PFSK-1 (cell line): Measurements from ENCODE around the gene GNS.

Source experiments
- FOXP2 ChIP-seq: optimal IDR thresholded peaks from 2 replicates; pipeline ENCODE3; 2011; ENCODE audit warnings: borderline replicate concordance, control low read depth, inconsistent platforms; ENCODE audit not compliant: insufficient read depth; ENCODE audit errors: extremely low read length, extremely low read depth
- POLR2AphosphoS5 ChIP-seq: IDR thresholded peaks from 2 replicates; pipeline ENCODE4 v1.6.1; 2012; ENCODE audit warnings: low read depth, mild to moderate bottlenecking, control low read depth, low read length, moderate library complexity
- REST ChIP-seq, 2 experiments: IDR thresholded peaks; 2 replicates each; pipeline versions ENCODE4 v1.6.1 to v1.8.0; 2011 to 2012; ENCODE audit warnings: low read depth in 2 of 2, low read length in 2 of 2, control low read depth in 1 of 2, inconsistent platforms in 1 of 2, mild to moderate bottlenecking in 1 of 2, moderate library complexity in 1 of 2; ENCODE audit not compliant: insufficient read depth in 1 of 2
- SIN3A ChIP-seq: IDR thresholded peaks from 2 replicates; pipeline ENCODE4 v1.6.1; 2012; ENCODE audit warnings: mild to moderate bottlenecking, low read length, moderate library complexity, borderline replicate concordance; ENCODE audit not compliant: insufficient read depth
- TAF1 ChIP-seq: IDR thresholded peaks from 2 replicates; pipeline ENCODE4 v1.6.1; 2012; ENCODE audit warnings: low read length, control low read depth, borderline replicate concordance; ENCODE audit not compliant: insufficient read depth

Gene GNS

GRCh38 chr12:64691795-64692583 is 67.2 kb downstream of the GNS start:
- TF ChIP-seq POLR2AphosphoS5 (no peak), REST (IDR thresholded peaks at IDR 0.05; ENCODE audit: insufficient read depth in 1 of 2, low read depth in 2 of 2, low read length in 2 of 2) (no peak), FOXP2 (no peak), TAF1 (no peak), SIN3A (no peak)

- no peak for TF ChIP-seq SIN3A
- TF ChIP-seq FOXP2 = no peak
- no peak for TF ChIP-seq POLR2AphosphoS5
- TF ChIP-seq TAF1 = no peak
Observed at GRCh38 chr12:64691227-64691794, 67.9 kb downstream of the GNS start.

- no peak for TF ChIP-seq REST (IDR thresholded peaks at IDR 0.05; ENCODE audit: insufficient read depth in 1 of 2, low read depth in 2 of 2, low read length in 2 of 2)
- no peak for TF ChIP-seq POLR2AphosphoS5
- TF ChIP-seq SIN3A = no peak
- no peak for TF ChIP-seq TAF1
Observed at GRCh38 chr12:64688715-64689114, 70.5 kb downstream of the GNS start.

- TF ChIP-seq SIN3A (no peak), REST (IDR thresholded peaks at IDR 0.05; ENCODE audit: insufficient read depth in 1 of 2, low read depth in 2 of 2, low read length in 2 of 2) (no peak)
Observed at GRCh38 chr12:64688219-64688618, 71.0 kb downstream of the GNS start.

- TF ChIP-seq REST (IDR thresholded peaks at IDR 0.05; ENCODE audit: insufficient read depth in 1 of 2, low read depth in 2 of 2, low read length in 2 of 2) (no peak), TAF1 (no peak), POLR2AphosphoS5 (no peak), SIN3A (no peak), FOXP2 (no peak)
Observed at GRCh38 chr12:64687816-64688215, 71.4 kb downstream of the GNS start.
